ENCODE data around the gene OXSM. TPM values are rescaled to one million over a fixed set of nuclear protein-coding genes. Genes with fewer than 3 reads are reported as not detected.

Gene OXSM
- total and polyA plus RNA-seq, 11 donors: 7.3 to 21.8 (median 15.0) TPM

- no peaks in the 10 kb centered on the region for H3K4me1 ChIP-seq
- intact Hi-C loops (cut with DNase I): no loop called here
- 94 to 100% (median 95%) methylated on average over 1 to 2 of the region's 2 CpGs for WGBS, 4 donors
- no peaks in the 10 kb centered on the region for H3K27me3 ChIP-seq
- DNase-seq: no peak
- H3K4me3 ChIP-seq: no peak overlapping the region
- H3K27ac ChIP-seq: no peak overlapping the region
- H3K36me3 ChIP-seq: no peaks in the 10 kb centered on the region
- peaks cover 0 to 6% (median 0%) of the 10 kb centered on the region in 12 donors for H3K9me3 ChIP-seq
- TF ChIP-seq CTCF (IDR thresholded peaks at IDR 0.05) (no peak), POLR2A (IDR thresholded peaks at IDR 0.05) (no peak)
- ATAC-seq: no peak
Measured at GRCh38 chr3:25836579-25836978, 46.7 kb downstream of the OXSM start.

GRCh38 chr3:25837038-25837437, 47.1 kb downstream of the OXSM start:
- Histone ChIP-seq H3K36me3 (no peaks in the 10 kb centered on the region), H3K9me3 (peaks cover 0 to 6% (median 0%) of the 10 kb centered on the region in 12 donors), H3K4me1 (no peaks in the 10 kb centered on the region), H3K4me3 (no peak overlapping the region), H3K27ac (no peak overlapping the region), H3K27me3 (no peaks in the 10 kb centered on the region)
- DNase-seq: no peak
- WGBS, 4 donors: 0% methylated on average over 1 of the region's 1 CpG; no CpG with 5 or more reads in 1 of the 4 donors
- intact Hi-C loops (cut with DNase I): no loop called here
- TF ChIP-seq POLR2A (IDR thresholded peaks at IDR 0.05) (no peak), CTCF (IDR thresholded peaks at IDR 0.05) (no peak)
- no peak for ATAC-seq

- no peak overlapping the region for H3K4me3 ChIP-seq
- H3K27ac ChIP-seq: no peak overlapping the region
- intact Hi-C loops (cut with DNase I): loop anchor here in 4 of 10 donors (5.0 to 10.0 kb wide), 2 partner anchors 872 to 875 kb away; no protein-coding TSS in a partner anchor
- TF ChIP-seq CTCF (IDR thresholded peaks at IDR 0.05) (no peak), POLR2A (IDR thresholded peaks at IDR 0.05) (no peak)
- H3K9me3 ChIP-seq: peaks cover 0 to 6% (median 0%) of the 10 kb centered on the region in 12 donors
- H3K4me1 ChIP-seq: no peaks in the 10 kb centered on the region
- no peaks in the 10 kb centered on the region for H3K27me3 ChIP-seq
- ATAC-seq: no peak
- 89 to 96% (median 95%) methylated on average over 3 of the region's 3 CpGs for WGBS, 4 donors
- H3K36me3 ChIP-seq: no peaks in the 10 kb centered on the region
- no peak for DNase-seq
Measured at GRCh38 chr3:25840099-25840498, 50.2 kb downstream of the OXSM start.

GRCh38 chr3:25843332-25843731, 53.4 kb downstream of the OXSM start:
- DNase-seq (no peak), ATAC-seq (no peak)
- Histone ChIP-seq H3K27me3 (no peaks in the 10 kb centered on the region), H3K36me3 (no peaks in the 10 kb centered on the region), H3K4me3 (no peak overlapping the region), H3K9me3 (peaks cover 0 to 3% (median 0%) of the 10 kb centered on the region in 12 donors), H3K27ac (no peak overlapping the region), H3K4me1 (no peaks in the 10 kb centered on the region)
- TF ChIP-seq CTCF (IDR thresholded peaks at IDR 0.05) (peak in 9 of 12 donors; percentile 17 to 49 (median 39)), POLR2A (IDR thresholded peaks at IDR 0.05) (no peak)
- intact Hi-C loops (cut with DNase I): loop anchor here in 4 of 10 donors (5.0 to 10.0 kb wide), 2 partner anchors 869 to 871 kb away; no protein-coding TSS in a partner anchor
- 55 to 59% (median 58%) methylated on average over 3 of the region's 3 CpGs for WGBS, 4 donors

Other genes starting within 250 kb of the OXSM start
- 100 to 1,000 TPM in 3 of 9 donors, 10 to 100 TPM in 6; 65.1 to 124 (median 98.4) TPM for gene TOP2B, start 125.2 kb upstream of the OXSM start, total RNA-seq
- gene TOP2B, start 125.2 kb upstream of the OXSM start, polyA plus RNA-seq: 10 to 100 TPM; 33.1 to 63.2 TPM
- 10 to 100 TPM; 18.5 to 41.0 (median 31.0) TPM for gene NGLY1, start 6.6 kb upstream of the OXSM start, total RNA-seq
- gene NGLY1, start 6.6 kb upstream of the OXSM start, polyA plus RNA-seq: 10 to 100 TPM; 22.3 to 40.2 TPM

Measured in heart left ventricle (tissue), 16 donors.